IMR-90 (cell line): ENCODE results near the gene NRF1. TPM values are rescaled to one million over a fixed set of nuclear protein-coding genes. Genes with fewer than 3 reads are reported as not detected.

Experiments used
- ATAC-seq: fragments of 200-7000 bp; cut with Tn5 transposase; 2 replicates; pipeline ENCODE4 v1.9.1; 2020; ENCODE audit warnings: low read depth, mild to moderate bottlenecking, moderate library complexity
- BruUV-seq: library from RNA; stranded (reverse); fragments of 400-500 nt; replicated peaks from 2 replicates; lab custom pipeline; 2021; lab: Mats Ljungman, UMichigan
- CTCF ChIA-PET: fragments of 300-600 bp; formaldehyde crosslinking; extraction: SDS; loops from one replicate; lab custom pipeline; 2021; ENCODE audit warnings: antibody characterized with exemption; lab: Yijun Ruan, JAX
- POLR2A ChIA-PET: fragments of 300-600 bp; sonication (Branson Sonifier 250); formaldehyde crosslinking; loops from one replicate; lab custom pipeline; 2022; ENCODE audit warnings: antibody characterized with exemption; ENCODE audit not compliant: unreplicated experiment; lab: Charles Lee
- DNase-seq: peaks from one replicate; pipeline ENCODE4 v3.0.0; 2013
- H2AFZ ChIP-seq: replicated peaks from 2 replicates; pipeline ENCODE3; 2013; ENCODE audit warnings: low read length, mild to moderate bottlenecking; ENCODE audit not compliant: poor library complexity
- H2AK5ac ChIP-seq: 2 replicates; pipeline ENCODE4 v1.6.1; 2013; ENCODE audit warnings: low read depth, low read length, inconsistent platforms
- H2AK9ac ChIP-seq: replicated peaks from 2 replicates; pipeline ENCODE3; 2013; ENCODE audit warnings: mild to moderate bottlenecking, low read depth, low read length, moderate library complexity; ENCODE audit not compliant: poor library complexity
- H2BK120ac ChIP-seq: 2 replicates; pipeline ENCODE4 v1.6.1; 2013; ENCODE audit warnings: low read depth, low read length, inconsistent platforms
- H2BK15ac ChIP-seq: 3 replicates; pipeline ENCODE4 v1.6.1; 2013; ENCODE audit warnings: low read depth, low read length, inconsistent platforms
- H2BK20ac ChIP-seq: 2 replicates; pipeline ENCODE4 v1.6.1; 2013; ENCODE audit warnings: low read depth, mild to moderate bottlenecking, inconsistent platforms, low read length, moderate library complexity
- H2BK5ac ChIP-seq: 2 replicates; pipeline ENCODE4 v1.6.1; 2013; ENCODE audit warnings: mild to moderate bottlenecking, low read depth, low read length, inconsistent platforms; ENCODE audit not compliant: poor library complexity, severe bottlenecking
- H3K14ac ChIP-seq: replicated peaks from 2 replicates; pipeline ENCODE4 v1.6.1; 2013; ENCODE audit warnings: low read depth, low read length, inconsistent platforms
- H3K18ac ChIP-seq: 2 replicates; pipeline ENCODE4 v1.6.1; 2013; ENCODE audit warnings: low read depth, low read length, control low read depth
- H3K23ac ChIP-seq: 2 replicates; pipeline ENCODE4 v1.6.1; 2013; ENCODE audit warnings: low read depth, low read length, inconsistent platforms
- H3K27ac ChIP-seq: 2 replicates; pipeline ENCODE4 v1.5.1; 2013; ENCODE audit warnings: mild to moderate bottlenecking, control low read depth, low read length; ENCODE audit not compliant: insufficient read depth
- H3K27me3 ChIP-seq: 2 replicates; pipeline ENCODE4 v1.6.1; 2013; ENCODE audit warnings: low read length; ENCODE audit not compliant: control insufficient read depth, insufficient read depth
- H3K36me3 ChIP-seq: 2 replicates; pipeline ENCODE4 v1.6.1; 2013; ENCODE audit warnings: low read length, mixed read lengths; ENCODE audit not compliant: control insufficient read depth, insufficient read depth
- H3K4ac ChIP-seq: 2 replicates; pipeline ENCODE4 v1.6.1; 2013; ENCODE audit warnings: low read depth, low read length, inconsistent platforms
- H3K4me1 ChIP-seq: 2 replicates; pipeline ENCODE4 v1.6.1; 2013; ENCODE audit warnings: low read length, mixed read lengths; ENCODE audit not compliant: control insufficient read depth, insufficient read depth
- H3K4me2 ChIP-seq: 2 replicates; pipeline ENCODE4 v1.6.1; 2013; ENCODE audit warnings: low read depth, mild to moderate bottlenecking, control low read depth, low read length, moderate library complexity
- H3K4me3 ChIP-seq: 2 replicates; pipeline ENCODE4 v1.5.1; 2013; ENCODE audit warnings: low read depth, mild to moderate bottlenecking, control low read depth, low read length, moderate library complexity; ENCODE audit not compliant: insufficient read depth
- H3K56ac ChIP-seq: 2 replicates; pipeline ENCODE4 v1.6.1; 2013; ENCODE audit warnings: low read length, inconsistent platforms; ENCODE audit not compliant: insufficient read depth; ENCODE audit errors: extremely low read depth
- H3K79me1 ChIP-seq, 2 experiments: 2 replicates each; pipeline ENCODE4 v1.6.1; 2013; ENCODE audit warnings: low read length in 2 of 2, inconsistent platforms in 1 of 2, low read depth in 1 of 2
- H3K9ac ChIP-seq: 2 replicates; pipeline ENCODE4 v1.6.1; 2013; ENCODE audit warnings: low read depth, low read length, control low read depth
- H3K9me1 ChIP-seq: 2 replicates; pipeline ENCODE4 v1.6.1; 2013; ENCODE audit warnings: low read length, inconsistent platforms; ENCODE audit not compliant: insufficient read depth
- H3K9me3 ChIP-seq: 2 replicates; pipeline ENCODE4 v1.6.1; 2013; ENCODE audit warnings: low read length; ENCODE audit not compliant: control insufficient read depth, insufficient read depth
- H4K20me1 ChIP-seq: 2 replicates; pipeline ENCODE4 v1.6.1; 2013; ENCODE audit warnings: low read length, inconsistent platforms; ENCODE audit not compliant: insufficient read depth
- H4K5ac ChIP-seq: 2 replicates; pipeline ENCODE4 v1.6.1; 2013; ENCODE audit warnings: mild to moderate bottlenecking, low read depth, low read length, control low read depth
- H4K8ac ChIP-seq, 2 experiments: 2 replicates each; pipeline ENCODE4 v1.6.1; 2013; ENCODE audit warnings: low read depth in 2 of 2, low read length in 2 of 2, control low read depth in 1 of 2, inconsistent platforms in 1 of 2
- H4K91ac ChIP-seq: 2 replicates; pipeline ENCODE4 v1.6.1; 2013; ENCODE audit warnings: low read depth, low read length, inconsistent platforms; ENCODE audit not compliant: insufficient read depth
- BHLHE40 ChIP-seq: fragments of 150-350 bp; IDR thresholded peaks from 2 replicates; pipeline ENCODE4 v1.6.1; 2016; ENCODE audit warnings: mild to moderate bottlenecking, low read depth, low read length
- CEBPB ChIP-seq: IDR thresholded peaks from 2 replicates; pipeline ENCODE4 v1.6.1; 2012; ENCODE audit warnings: low read depth, low read length, improper control_type of control experiment
- CTCF ChIP-seq: conservative IDR thresholded peaks from 2 replicates; pipeline ENCODE4 v1.5.1; 2012; ENCODE audit warnings: mild to moderate bottlenecking, low read depth, low read length, improper control_type of control experiment
- FOS ChIP-seq: fragments of 150-350 bp; IDR thresholded peaks from 2 replicates; pipeline ENCODE4 v1.6.1; 2016; ENCODE audit warnings: low read depth, low read length
- NFE2L2 ChIP-seq: fragments of 150-350 bp; IDR thresholded peaks from 2 replicates; pipeline ENCODE4 v1.6.1; 2016; ENCODE audit warnings: low read depth, mild to moderate bottlenecking, low read length
- POLR2A ChIP-seq: IDR thresholded peaks from 2 replicates; pipeline ENCODE4 v1.6.1; 2012; ENCODE audit warnings: mild to moderate bottlenecking, low read depth, low read length
- RAD21 ChIP-seq: IDR thresholded peaks from 2 replicates; pipeline ENCODE4 v1.6.1; 2012; ENCODE audit warnings: low read length, improper control_type of control experiment
- RFX5 ChIP-seq: IDR thresholded peaks from 2 replicates; pipeline ENCODE4 v1.8.0; 2012; ENCODE audit warnings: low read depth, mild to moderate bottlenecking, low read length, moderate library complexity
- SMC3 ChIP-seq: fragments of 150-350 bp; IDR thresholded peaks from 2 replicates; pipeline ENCODE4 v1.6.1; 2016; ENCODE audit warnings: low read depth, mild to moderate bottlenecking, antibody characterized with exemption, low read length, moderate library complexity
- WGBS, 2 experiments: methylation state at CpG; one replicate each; pipeline versions ENCODE4 v1.1.5 to v1.1.7; 2013; ENCODE audit warnings: missing lambda C conversion rate in 2 of 2; ENCODE audit not compliant: insufficient read length in 1 of 2; ENCODE audit errors: extremely low coverage in 2 of 2; 5-methylcytosine and 5-hydroxymethylcytosine counted together
- dilution Hi-C: fragments of 300-500 bp; cut with HindIII; formaldehyde crosslinking; loops from one replicate; pipeline ENCODE4 v1.14.3; 2018; ENCODE audit warnings: low sequenced_read_pairs; ENCODE audit not compliant: unreplicated experiment
- in situ Hi-C: fragments of 300-500 bp; cut with MboI; formaldehyde crosslinking; loops from 3 replicates; pipeline ENCODE4 v1.14.3; 2019; ENCODE audit warnings: low sequenced_read_pairs, inconsistent platforms, mixed read lengths
- intact Hi-C: fragments of 100-400 bp; cut with micrococcal nuclease; formaldehyde crosslinking; loops from 2 replicates; pipeline ENCODE4 v1.10.0; 2022
- polyA plus RNA-seq, 3 experiments: library from polyadenylated mRNA; depleted of rRNA; stranded (reverse); fragments of >200 nt; gene quantifications; 2 replicates each; pipeline ENCODE4 v1.2.3, GENCODE V29; 2012; ENCODE audit warnings: low replicate concordance in 1 of 3
- total RNA-seq: library from RNA; depleted of rRNA; stranded (reverse); fragments of >200 nt; gene quantifications from 2 replicates; pipeline ENCODE4 v1.2.3, GENCODE V29; 2012

The NRF1 gene
- total and polyA plus RNA-seq, 2 of the 4 experiments (the other 2 are of a cell fraction): 11.4 to 15.8 TPM

DNA sequence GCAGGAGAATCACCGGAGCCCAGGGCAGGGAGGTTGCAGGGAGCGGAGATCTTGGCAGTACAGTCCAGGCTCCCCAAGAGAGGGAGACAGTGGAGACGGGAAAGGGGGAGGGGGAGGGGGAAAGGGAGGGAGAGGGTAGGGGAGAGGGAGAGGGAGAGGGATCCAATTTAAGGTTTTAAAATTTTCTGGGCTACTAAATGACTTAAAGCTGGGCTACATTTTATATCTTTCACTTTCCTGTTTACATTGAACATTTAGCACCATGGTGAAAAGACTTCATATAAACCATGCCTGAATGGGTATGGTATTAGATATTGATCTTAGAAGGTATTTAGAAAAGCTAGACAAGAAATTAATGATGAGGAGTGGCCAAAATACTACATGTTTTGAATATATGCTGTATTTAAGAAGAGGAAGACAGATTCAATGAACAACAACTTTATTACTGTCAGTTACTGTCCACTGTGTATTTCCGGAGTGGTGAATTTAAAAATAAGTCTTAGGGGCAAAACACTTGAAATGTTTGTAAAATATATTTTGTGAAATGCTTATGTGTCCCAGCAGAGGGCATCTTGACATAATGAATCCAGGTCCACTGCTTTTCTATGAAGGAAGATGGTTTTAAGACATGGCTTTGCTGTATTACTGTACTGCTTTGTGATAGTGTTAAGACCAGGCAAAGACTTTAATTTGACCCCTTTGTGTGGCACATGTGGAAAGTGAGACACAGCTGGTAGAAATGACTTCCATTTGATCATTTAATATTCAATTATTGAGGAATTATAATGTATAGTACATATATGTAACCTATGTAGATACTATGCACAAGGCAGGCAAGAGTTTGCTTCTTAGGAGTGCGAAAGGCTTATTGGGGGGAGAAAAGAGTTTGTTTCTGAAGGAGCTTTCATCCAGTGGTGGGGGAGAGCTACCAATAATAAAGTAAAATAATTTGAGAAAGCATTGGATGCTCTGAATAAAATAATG is 52.8 kb downstream of the NRF1 start:
- DNase-seq: peak; percentile 83
- no peak overlapping the region for H2BK5ac ChIP-seq
- in situ Hi-C loops (loop anchor here (5.0 kb wide), 2 partner anchors 158 to 348 kb away; no protein-coding TSS in a partner anchor), intact Hi-C loops (loop anchor here (1.0 kb wide), 2 partner anchors 161 to 346 kb away; no protein-coding TSS in a partner anchor), dilution Hi-C loops (no loop called here)
- no peak overlapping the region for H2BK15ac ChIP-seq
- no peak overlapping the region for H3K27ac ChIP-seq
- no peak overlapping the region for H3K23ac ChIP-seq
- no peak overlapping the region for H4K5ac ChIP-seq
- no peak overlapping the region for H3K14ac ChIP-seq
- no peak for TF ChIP-seq POLR2A
- no peak for TF ChIP-seq RFX5
- no peak for TF ChIP-seq CEBPB
- peak; percentile 88 for TF ChIP-seq RAD21
- no peak for TF ChIP-seq NFE2L2
- TF ChIP-seq SMC3: peak; percentile 84
- peak; percentile 78 for TF ChIP-seq CTCF
- TF ChIP-seq BHLHE40: no peak
- no peak for TF ChIP-seq FOS
- no peak overlapping the region for H2AFZ ChIP-seq
- H2BK120ac ChIP-seq: no peak overlapping the region
- H3K56ac ChIP-seq: no peak overlapping the region
- no peak overlapping the region for H2AK5ac ChIP-seq
- no peak overlapping the region; the same call in 1 of the 2 replicates for H3K4me2 ChIP-seq
- no peak overlapping the region; the same call in 1 of the 2 replicates for H3K9ac ChIP-seq
- H4K8ac ChIP-seq: no peak overlapping the region
- POLR2A ChIA-PET: no interaction called here
- WGBS, 2 experiments: 90% methylated on average over 2 of the region's 5 CpGs; no CpG with 5 or more reads in 1 of the 2 experiments
- H3K36me3 ChIP-seq: peaks cover 13% of the 10 kb centered on the region
- ATAC-seq: peak; percentile 93
- no peak overlapping the region for H2BK20ac ChIP-seq
- peaks cover 6 to 17% of the 10 kb centered on the region in 2 experiments for H3K79me1 ChIP-seq
- CTCF ChIA-PET: interaction anchor here (0.6 to 1.6 kb wide), 6 partner anchors 34 to 287 kb away, joined by 3 to 9 read pairs (median 3); no protein-coding TSS in a partner anchor
- H3K18ac ChIP-seq: no peak overlapping the region
- H3K9me3 ChIP-seq: peaks cover 14% of the 10 kb centered on the region
- H2AK9ac ChIP-seq: no peak overlapping the region
- no peaks in the 10 kb centered on the region for H3K9me1 ChIP-seq
- H3K4ac ChIP-seq: no peak overlapping the region
- H3K4me3 ChIP-seq: no peak overlapping the region
- no TSS peak for BruUV-seq
- H3K4me1 ChIP-seq: peaks cover 4% of the 10 kb centered on the region; the same call in 1 of the 2 replicates
- peaks cover 9% of the 10 kb centered on the region; the same call in 1 of the 2 replicates for H4K20me1 ChIP-seq
- H4K91ac ChIP-seq: no peak overlapping the region
- H3K27me3 ChIP-seq: no peaks in the 10 kb centered on the region
